ENCODE data around the gene ADAMTSL3. TPM values are rescaled to one million over a fixed set of nuclear protein-coding genes. Genes with fewer than 3 reads are reported as not detected.

ADAMTSL3 gene
- total and polyA plus RNA-seq, 2 of the 8 experiments (the other 6 are each of a cell fraction or from before 2014, with no cell fraction given) = 0.35 to 1.4 TPM

DNA sequence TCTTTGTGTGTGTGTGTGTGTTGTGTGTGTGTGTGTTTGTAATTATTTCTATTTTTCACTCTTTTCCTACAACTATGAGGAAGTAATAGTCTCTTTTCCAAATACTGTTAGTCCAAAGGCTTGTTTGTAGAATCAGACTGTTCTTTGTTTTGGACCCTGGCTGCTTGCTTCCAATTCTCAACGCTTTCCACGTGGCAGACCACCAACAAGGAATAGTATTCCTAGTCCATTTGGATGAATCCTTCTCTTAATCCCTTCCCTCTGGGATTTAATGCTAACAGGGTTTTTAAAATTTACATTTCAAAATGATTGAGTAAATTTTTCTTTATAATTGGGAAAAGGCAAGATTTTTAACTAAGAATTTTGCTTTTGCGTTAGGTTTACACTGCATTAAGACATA, 62.7 kb downstream of the ADAMTSL3 start:
- H3K36me3 ChIP-seq (ENCODE audit: control insufficient read depth in 2 of 4, insufficient read depth in 4 of 4, low read length in 3 of 4) = no peaks in the 10 kb centered on the region
- no peak overlapping the region for H4K91ac ChIP-seq (replicated peaks; ENCODE audit: insufficient read length, low read length)
- no peak overlapping the region for H2BK15ac ChIP-seq (ENCODE audit: low read length)
- H3K79me2 ChIP-seq (ENCODE audit: control insufficient read depth in 1 of 2, insufficient read depth in 2 of 2, low read length in 2 of 2) = no peaks in the 10 kb centered on the region
- H3K18ac ChIP-seq (ENCODE audit: extremely low read depth, low read length) = no peak overlapping the region
- H3K27ac ChIP-seq (ENCODE audit: low read depth, low read length) = no peak overlapping the region
- H3K4me3 ChIP-seq (ENCODE audit: extremely low read depth in 1 of 4, insufficient read depth in 2 of 4, low read depth in 3 of 4, low read length in 4 of 4) = no peak overlapping the region
- H3K14ac ChIP-seq (ENCODE audit: insufficient read length) = no peak overlapping the region
- H2AK5ac ChIP-seq (ENCODE audit: low read depth, low read length) = no peak overlapping the region
- H4K8ac ChIP-seq (ENCODE audit: extremely low read depth, insufficient read depth, low read length) = no peak overlapping the region
- H2BK12ac ChIP-seq (ENCODE audit: low read depth, low read length) = no peak overlapping the region
- CTCF ChIA-PET (ENCODE audit: partially characterized antibody) = no interaction called here
- H3K4ac ChIP-seq (replicated peaks; ENCODE audit: insufficient read length, low read depth, low read length) = no peak overlapping the region
- POLR2A ChIA-PET (ENCODE audit: partially characterized antibody) = no interaction called here
- no peaks in the 10 kb centered on the region for H4K20me1 ChIP-seq (replicated peaks in 1 of 2; ENCODE audit: control insufficient read depth in 1 of 2, insufficient read depth in 2 of 2, low read length in 2 of 2)
- no peak overlapping the region for H3K56ac ChIP-seq (replicated peaks; ENCODE audit: insufficient read length, low read depth, low read length)
- WGBS, 2 experiments (ENCODE audit: extremely low coverage in 1 of 2, insufficient coverage in 1 of 2, insufficient read length in 1 of 2, insufficient replicate concordance in 2 of 2, low coverage in 1 of 2, low lambda C conversion rate in 2 of 2, missing lambda C conversion rate in 1 of 2) = 93% methylated on average over 3 of the region's 3 CpGs; no CpG with 5 or more reads in 1 of the 2 experiments
- H3K9me3 ChIP-seq (ENCODE audit: insufficient read depth in 2 of 2, low read depth in 1 of 2, low read length in 1 of 2) = no peaks in the 10 kb centered on the region
- no peak overlapping the region for H3K9ac ChIP-seq (replicated peaks in 1 of 4; ENCODE audit: extremely low read depth in 1 of 4, low read depth in 3 of 4, low read length in 3 of 4)
- no peak overlapping the region for H3K23ac ChIP-seq (ENCODE audit: insufficient read length)
- H2AFZ ChIP-seq (ENCODE audit: low read length) = no peak overlapping the region
- no peak overlapping the region for H3K4me2 ChIP-seq (ENCODE audit: insufficient read depth in 1 of 2, low read depth in 2 of 2, low read length in 2 of 2)
- H4K5ac ChIP-seq (ENCODE audit: insufficient read length, low read depth, low read length) = no peak overlapping the region
- H3K27me3 ChIP-seq (replicated peaks in 1 of 4; ENCODE audit: control insufficient read depth in 3 of 4, extremely low read depth in 1 of 4, insufficient read depth in 3 of 4, low read length in 3 of 4) = no peaks in the 10 kb centered on the region
- H3K23me2 ChIP-seq (ENCODE audit: low read depth, low read length) = no peaks in the 10 kb centered on the region
- FAIRE-seq = no peak
- no peaks in the 10 kb centered on the region for H3K4me1 ChIP-seq (replicated peaks in 1 of 4; ENCODE audit: control insufficient read depth in 3 of 4, insufficient read depth in 4 of 4, low read length in 3 of 4)
- H2BK120ac ChIP-seq (replicated peaks; ENCODE audit: low read depth, low read length) = no peak overlapping the region
- no peak for DNase-seq (ENCODE audit: low read depth in 1 of 2, low spot score in 2 of 2)
- no peak overlapping the region for H2BK20ac ChIP-seq (ENCODE audit: low read length)
- H2BK5ac ChIP-seq (ENCODE audit: low read depth, low read length) = no peak overlapping the region
- H3K79me1 ChIP-seq (ENCODE audit: low read depth, low read length) = no peaks in the 10 kb centered on the region
- TF ChIP-seq BACH1 (IDR thresholded peaks at IDR 0.05; ENCODE audit: low read length) (no peak), JUND (IDR thresholded peaks at IDR 0.05; ENCODE audit: low read length) (no peak), SP4 (IDR thresholded peaks at IDR 0.05; ENCODE audit: low read length) (no peak), RAD21 (IDR thresholded peaks at IDR 0.05 in 1 of 2, conservative IDR thresholded peaks at IDR 0.05 in 1 of 2; ENCODE audit: low read depth in 2 of 2, low read length in 2 of 2) (no peak), BRCA1 (IDR thresholded peaks at IDR 0.05; ENCODE audit: low read depth, low read length) (no peak), KDM1A (IDR thresholded peaks at IDR 0.05; ENCODE audit: borderline replicate concordance, low read length) (no peak), HDAC2 (IDR thresholded peaks at IDR 0.05; ENCODE audit: borderline replicate concordance in 1 of 2, low read depth in 2 of 2, low read length in 2 of 2) (no peak), TCF12 (IDR thresholded peaks at IDR 0.05; ENCODE audit: low read depth, low read length) (no peak), GABPA (IDR thresholded peaks at IDR 0.05; ENCODE audit: borderline replicate concordance, insufficient read depth, low read length) (no peak), CTBP2 (IDR thresholded peaks at IDR 0.05; ENCODE audit: borderline replicate concordance, insufficient read depth, insufficient read length, low read length) (no peak), YY1 (IDR thresholded peaks at IDR 0.05; ENCODE audit: low read depth, low read length) (no peak), GTF2F1 (IDR thresholded peaks at IDR 0.05; ENCODE audit: borderline replicate concordance, low read depth, low read length) (no peak), ATF2 (IDR thresholded peaks at IDR 0.05; ENCODE audit: low read length) (no peak)
